Activated CD4-positive, alpha-beta T cell treated with anti-CD3 and anti-CD28 coated beads for 36 hours (primary cell): Measurements from ENCODE around the gene WNT9A. TPM values are rescaled to one million over a fixed set of nuclear protein-coding genes. Genes with fewer than 3 reads are reported as not detected.

Experiments
- ATAC-seq: fragments of 200-7000 bp; cut with Tn5 transposase; one replicate; pipeline ENCODE4 v1.10.0; 2021; ENCODE audit warnings: mild to moderate bottlenecking, moderate library complexity
- CTCF ChIA-PET: fragments of 350-600 bp; sonication (Branson Sonifier 250); formaldehyde crosslinking; loops from one replicate; lab custom pipeline; 2021; ENCODE audit warnings: antibody characterized with exemption; lab: Charles Lee
- POLR2A ChIA-PET: fragments of 350-600 bp; sonication (Branson Sonifier 250); formaldehyde crosslinking; loops from one replicate; lab custom pipeline; 2021; ENCODE audit warnings: antibody characterized with exemption, inconsistent platforms; lab: Charles Lee
- DNase-seq: peaks from one replicate; pipeline ENCODE4 v3.0.0-alpha.2; 2020
- H3K27ac Mint-ChIP-seq: one replicate; pipeline ENCODE4 v1.8.0; 2021; ENCODE audit warnings: mixed read lengths
- H3K27me3 Mint-ChIP-seq: one replicate; pipeline ENCODE4 v1.8.0; 2021; ENCODE audit warnings: mixed read lengths
- H3K36me3 Mint-ChIP-seq: one replicate; pipeline ENCODE4 v1.8.0; 2021; ENCODE audit warnings: low read depth, mixed read lengths
- H3K4me1 Mint-ChIP-seq: one replicate; pipeline ENCODE4 v1.8.0; 2021; ENCODE audit warnings: mixed read lengths
- H3K4me3 Mint-ChIP-seq: one replicate; pipeline ENCODE4 v1.8.0; 2021; ENCODE audit warnings: mild to moderate bottlenecking, moderate library complexity, mixed read lengths
- H3K9me3 Mint-ChIP-seq: one replicate; pipeline ENCODE4 v1.8.0; 2021; ENCODE audit warnings: low read depth, mixed read lengths
- intact Hi-C, 2 experiments: fragments of 100-400 bp; cut with DNase I in 1 of 2; cut with micrococcal nuclease in 1 of 2; formaldehyde crosslinking; loops; one replicate each; pipeline versions ENCODE4 v1.14.2 to v1.15.1; 2022 to 2024; cut with DNase I, micrococcal nuclease
- total RNA-seq, 2 experiments: library from RNA; stranded (reverse); gene quantifications; one replicate each; pipeline ENCODE4 v1.2.3, GENCODE V29; 2021

The WNT9A gene
- total RNA-seq, 2 experiments from 2014 or later: 0.04 TPM; not detected in 1

DNA sequence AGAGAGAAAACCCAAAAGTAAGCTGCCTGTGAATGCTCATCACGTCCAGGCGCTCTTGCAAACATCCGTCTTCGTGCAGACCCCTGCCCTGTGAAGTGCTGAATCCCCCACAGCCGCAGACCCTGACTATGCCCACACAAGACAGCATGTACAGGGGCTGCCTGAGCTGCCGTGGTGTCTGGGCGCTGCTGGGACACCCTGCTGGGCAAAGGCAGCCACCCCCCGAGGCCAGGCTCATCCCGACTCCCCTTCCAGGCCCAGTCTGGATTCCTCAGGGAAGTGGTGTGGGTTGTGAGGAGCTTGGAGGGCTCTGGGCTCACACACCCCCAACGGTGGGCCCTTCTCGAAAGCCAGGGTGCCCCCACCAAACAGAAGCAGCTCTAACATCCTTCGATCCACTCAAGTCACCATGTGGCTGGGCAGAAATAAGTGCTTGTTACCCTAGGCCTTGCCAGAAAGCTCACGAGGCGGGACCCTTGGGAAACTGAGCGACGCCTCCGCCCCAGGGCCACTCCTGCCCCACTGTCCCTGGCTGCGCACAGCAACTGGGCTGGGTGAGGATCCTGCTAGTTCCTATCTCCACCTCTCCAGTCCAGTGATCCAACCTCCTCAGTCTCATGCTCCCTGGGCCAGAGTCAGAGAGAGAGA lies 4.8 kb upstream of the WNT9A start:
- ChIA-PET POLR2A (no interaction called here), CTCF (interaction anchor here (0.6 to 1.3 kb wide), 5 partner anchors 16 to 480 kb away, joined by 3 to 6 read pairs (median 3); no protein-coding TSS in a partner anchor)
- no peak for DNase-seq
- H3K27me3 Mint-ChIP-seq: peaks cover 35% of the 10 kb centered on the region
- H3K27ac Mint-ChIP-seq: no peak overlapping the region
- no peaks in the 10 kb centered on the region for H3K9me3 Mint-ChIP-seq
- no peaks in the 10 kb centered on the region for H3K36me3 Mint-ChIP-seq
- no peak overlapping the region for H3K4me3 Mint-ChIP-seq
- peaks cover 5% of the 10 kb centered on the region for H3K4me1 Mint-ChIP-seq
- ATAC-seq: no peak
- intact Hi-C loops: no loop called here

DNA sequence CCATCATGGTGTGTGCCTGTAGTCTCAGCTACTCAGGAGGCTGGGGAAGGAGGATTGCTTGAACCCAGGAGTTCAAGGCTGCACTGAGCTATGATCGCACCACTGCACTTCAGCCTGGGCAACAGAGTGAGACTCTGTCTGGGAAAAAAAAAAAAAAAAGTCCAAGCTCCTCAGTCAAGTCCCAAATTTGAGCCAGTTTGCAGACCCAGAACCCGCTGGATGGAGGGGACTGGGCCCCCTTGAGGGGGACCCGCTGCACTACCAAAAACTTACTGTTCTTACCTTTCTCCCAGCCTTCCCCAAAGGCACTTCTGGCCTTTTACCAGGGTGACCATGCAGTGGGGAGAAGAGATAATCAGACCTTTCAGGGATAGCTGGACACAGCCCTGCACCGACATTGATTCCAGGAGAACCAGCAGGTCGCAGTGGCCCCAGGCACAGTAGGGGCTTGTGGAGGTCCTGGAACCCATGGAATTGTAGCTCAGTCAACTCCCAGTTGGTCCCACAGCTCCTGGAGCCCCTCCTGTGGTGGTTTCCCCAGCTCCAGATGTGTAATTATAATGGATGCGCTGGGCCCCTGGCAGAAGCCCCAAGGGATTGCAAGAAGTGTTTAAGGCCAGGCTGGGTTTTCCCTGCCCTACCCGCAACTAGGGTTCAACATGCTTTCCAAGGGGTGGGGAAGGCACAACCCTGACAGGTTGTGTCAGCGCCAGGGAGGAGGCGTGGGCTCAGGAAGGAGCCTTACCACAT lies 4.1 kb upstream of the WNT9A start:
- H3K27me3 Mint-ChIP-seq: peaks cover 35% of the 10 kb centered on the region
- H3K27ac Mint-ChIP-seq: no peak overlapping the region
- H3K36me3 Mint-ChIP-seq: no peaks in the 10 kb centered on the region
- POLR2A ChIA-PET: no interaction called here
- no peak for DNase-seq
- H3K9me3 Mint-ChIP-seq: no peaks in the 10 kb centered on the region
- H3K4me3 Mint-ChIP-seq: no peak overlapping the region
- CTCF ChIA-PET: interaction anchor here (0.6 to 1.6 kb wide), 6 partner anchors 15 to 479 kb away, joined by 3 to 4 read pairs (median 4); no protein-coding TSS in a partner anchor
- ATAC-seq: no peak
- intact Hi-C loops: no loop called here
- peaks cover 9% of the 10 kb centered on the region for H3K4me1 Mint-ChIP-seq

DNA sequence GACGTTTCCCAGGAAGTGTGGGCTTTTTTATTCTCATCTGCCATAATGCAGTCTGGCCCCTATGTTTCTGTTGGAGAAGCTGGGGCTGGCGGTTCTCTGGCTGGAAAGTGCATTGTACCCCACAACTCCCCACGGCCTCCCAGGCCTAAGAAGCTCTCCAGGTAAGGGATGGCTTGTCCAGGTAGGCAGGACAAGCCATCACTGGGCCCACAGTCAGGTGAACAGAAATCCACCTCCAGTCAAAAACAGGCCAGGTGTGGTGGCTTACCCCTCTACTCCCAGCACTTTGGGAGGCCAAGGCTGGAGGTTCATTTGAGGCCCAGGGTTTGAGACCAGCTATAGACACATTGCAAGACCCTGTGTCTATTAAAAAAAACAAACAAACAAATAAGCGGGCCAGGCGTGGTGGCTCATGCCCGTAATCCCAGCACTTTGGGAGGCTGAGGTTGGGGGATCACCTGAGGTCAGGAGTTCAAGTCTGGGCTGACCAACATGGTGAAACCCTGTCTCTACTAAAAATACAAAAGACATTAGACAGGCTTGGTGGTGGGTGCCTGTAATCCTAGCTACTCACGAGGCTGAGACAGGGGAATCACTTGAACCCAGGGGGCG lies 3.1 kb upstream of the WNT9A start:
- DNase-seq (no peak), ATAC-seq (no peak)
- no peaks in the 10 kb centered on the region for H3K36me3 Mint-ChIP-seq
- H3K27ac Mint-ChIP-seq: no peak overlapping the region
- H3K4me3 Mint-ChIP-seq: no peak overlapping the region
- H3K4me1 Mint-ChIP-seq: peaks cover 14% of the 10 kb centered on the region
- ChIA-PET CTCF (interaction anchor here (1.6 kb wide), 1 partner anchor 186 kb away, joined by 4 read pairs; no protein-coding TSS in a partner anchor), POLR2A (no interaction called here)
- H3K9me3 Mint-ChIP-seq: no peaks in the 10 kb centered on the region
- intact Hi-C loops: no loop called here
- peaks cover 34% of the 10 kb centered on the region for H3K27me3 Mint-ChIP-seq

DNA sequence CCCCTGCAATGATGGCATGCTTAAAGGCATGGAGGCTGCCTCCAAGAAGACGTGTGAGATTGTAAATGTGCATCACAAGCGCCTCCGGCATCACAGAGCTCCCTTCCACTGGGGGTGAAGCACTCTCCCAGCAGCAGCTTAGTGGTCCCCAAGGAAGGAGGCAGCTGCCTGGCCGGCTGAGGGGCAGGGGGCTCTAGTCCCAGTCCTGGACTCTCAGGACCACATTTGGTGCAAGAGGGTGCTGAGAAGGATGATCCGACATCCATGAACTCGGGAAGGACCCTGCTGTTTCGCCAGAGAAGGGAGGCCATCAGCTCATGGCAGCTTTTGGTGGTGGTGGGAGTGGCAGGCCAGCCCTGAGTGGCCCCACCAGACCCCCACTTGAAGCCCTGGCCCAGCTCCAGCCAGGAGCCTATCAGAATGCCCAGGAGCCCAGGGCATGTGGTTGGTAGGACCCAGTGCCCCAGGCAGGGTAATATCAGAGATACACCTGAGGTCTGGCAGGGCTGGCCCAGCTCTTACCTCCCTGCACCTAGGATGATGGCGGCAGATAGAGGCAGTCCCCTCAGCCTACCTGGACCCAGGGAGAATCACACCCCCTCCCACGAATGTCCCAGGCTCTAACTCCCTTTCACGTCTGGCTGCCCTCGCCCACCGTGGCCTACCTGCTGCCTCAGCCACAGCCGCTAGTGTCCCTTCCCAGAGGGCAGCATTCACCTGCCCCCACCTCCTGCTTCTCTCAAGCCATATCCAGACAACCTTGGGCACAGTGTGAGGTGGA lies 2.4 kb upstream of the WNT9A start:
- H3K9me3 Mint-ChIP-seq: no peaks in the 10 kb centered on the region
- intact Hi-C loops: no loop called here
- peaks cover 14% of the 10 kb centered on the region for H3K4me1 Mint-ChIP-seq

DNA sequence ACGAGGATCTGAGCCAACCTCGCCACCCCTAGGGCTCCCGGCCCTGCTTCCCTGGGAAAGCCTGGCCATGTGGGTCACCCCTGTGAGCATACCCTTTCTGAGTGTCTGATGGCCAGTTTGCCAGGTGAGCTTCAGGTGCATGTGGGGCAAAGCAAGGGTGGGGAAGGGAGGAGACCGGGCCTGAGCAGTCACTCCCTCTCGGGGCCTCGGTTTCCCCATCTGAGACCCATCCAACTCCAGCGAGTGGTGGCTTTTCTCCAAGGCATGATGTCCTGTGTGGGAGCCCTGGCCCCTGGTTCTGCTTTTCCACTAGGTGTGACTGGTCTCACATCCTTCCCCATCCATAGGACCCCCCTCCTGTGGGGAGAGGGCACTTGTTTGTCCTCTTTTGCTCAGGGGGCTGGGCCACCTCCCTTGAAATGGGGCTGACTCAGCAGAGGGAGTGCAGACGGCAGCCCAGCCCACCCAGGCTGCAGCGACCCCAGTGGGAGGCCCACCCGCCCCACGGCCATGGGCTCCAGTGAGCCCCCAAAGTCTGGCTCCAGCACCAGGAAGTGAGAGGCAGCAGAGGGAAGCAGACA lies 1.7 kb upstream of the WNT9A start:
- DNase-seq: no peak
- H3K27ac Mint-ChIP-seq: no peak overlapping the region
- H3K9me3 Mint-ChIP-seq: no peaks in the 10 kb centered on the region
- H3K36me3 Mint-ChIP-seq: no peaks in the 10 kb centered on the region
- intact Hi-C loops: no loop called here
- H3K4me3 Mint-ChIP-seq: no peak overlapping the region
- ATAC-seq: no peak
- ChIA-PET CTCF (no interaction called here), POLR2A (no interaction called here)
- peaks cover 24% of the 10 kb centered on the region for H3K27me3 Mint-ChIP-seq
- peaks cover 14% of the 10 kb centered on the region for H3K4me1 Mint-ChIP-seq

More for the DNA sequence above, 2.4 kb upstream of the WNT9A start:
- Mint-ChIP-seq H3K27me3 (peaks cover 29% of the 10 kb centered on the region), H3K4me3 (no peak overlapping the region), H3K27ac (no peak overlapping the region), H3K36me3 (no peaks in the 10 kb centered on the region)
- ATAC-seq (no peak), DNase-seq (no peak)
- ChIA-PET CTCF (interaction anchor here (1.6 kb wide), 1 partner anchor 185 kb away, joined by 4 read pairs; no protein-coding TSS in a partner anchor), POLR2A (no interaction called here)

DNA sequence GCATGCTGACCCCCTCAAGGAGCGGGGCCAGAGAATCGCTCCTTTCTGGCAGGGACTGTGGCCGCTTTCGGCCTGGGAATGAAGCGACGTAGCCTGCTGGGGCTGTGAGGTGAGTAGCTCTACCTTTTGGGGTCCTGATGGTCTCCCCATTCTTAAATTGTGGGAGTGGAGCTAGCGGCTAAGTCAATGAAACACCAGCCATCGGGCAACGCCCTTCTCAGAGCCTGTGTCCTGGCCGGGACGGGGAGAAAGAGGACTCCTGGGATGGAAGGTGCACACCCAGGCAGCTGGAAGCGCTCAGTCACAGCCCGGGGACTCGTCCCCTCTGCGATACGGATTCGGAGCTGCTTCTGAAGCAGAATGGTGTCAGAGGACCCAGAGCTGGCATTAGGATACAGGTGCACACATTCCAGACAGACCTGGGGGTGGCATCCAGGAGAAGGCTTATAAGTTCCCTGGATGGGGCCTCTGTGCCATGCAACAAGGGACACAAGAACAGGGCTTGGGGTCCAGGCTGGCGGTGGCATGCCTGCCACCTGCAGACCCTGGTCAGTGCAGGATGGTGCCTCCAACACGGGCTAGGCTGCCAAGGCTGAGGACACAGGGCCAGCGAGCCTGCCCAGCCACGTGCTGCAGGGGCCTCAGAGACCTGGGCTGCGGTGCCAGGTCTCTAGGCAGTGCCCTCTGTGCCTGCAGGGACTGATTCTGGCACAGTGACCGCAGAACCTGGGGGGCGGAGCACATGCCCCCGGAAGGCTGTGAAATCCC lies 945 bp upstream of the WNT9A start:
- Mint-ChIP-seq H3K27me3 (peaks cover 20% of the 10 kb centered on the region), H3K36me3 (no peaks in the 10 kb centered on the region), H3K4me1 (peaks cover 13% of the 10 kb centered on the region), H3K27ac (no peak overlapping the region), H3K9me3 (no peaks in the 10 kb centered on the region), H3K4me3 (peak overlapping the region; percentile 36)
- ChIA-PET POLR2A (no interaction called here), CTCF (interaction anchor here (0.5 to 1.6 kb wide), 4 partner anchors 27 to 500 kb away, joined by 3 to 5 read pairs (median 3); no protein-coding TSS in a partner anchor)
- DNase-seq (no peak), ATAC-seq (no peak)
- intact Hi-C loops: loop anchor here in 1 of 2 experiments (1.0 kb wide), 1 partner anchor 186 kb away; no protein-coding TSS in a partner anchor

DNA sequence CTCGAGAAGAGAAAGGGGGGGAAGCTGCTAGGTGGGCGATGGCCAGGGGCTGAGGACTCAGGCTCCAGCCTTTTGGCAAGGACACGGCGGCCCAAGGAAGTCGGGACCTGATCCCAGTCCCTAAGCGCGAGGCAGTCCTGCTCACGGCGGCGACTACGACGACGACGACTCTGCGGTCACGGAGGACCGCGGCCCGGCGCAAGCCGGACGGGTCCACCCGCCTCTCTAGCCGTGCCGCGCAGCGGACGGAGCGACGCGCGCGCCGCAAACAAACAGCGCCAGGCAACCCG lies 401 bp downstream of the WNT9A start:
- CTCF ChIA-PET: interaction anchor here (0.6 to 1.6 kb wide), 2 partner anchors 129 to 184 kb away, joined by 4 to 5 read pairs; no protein-coding TSS in a partner anchor
- Mint-ChIP-seq H3K4me1 (peaks cover 12% of the 10 kb centered on the region), H3K9me3 (no peaks in the 10 kb centered on the region), H3K4me3 (peak overlapping the region; percentile 57), H3K27me3 (peaks cover 17% of the 10 kb centered on the region), H3K27ac (no peak overlapping the region), H3K36me3 (no peaks in the 10 kb centered on the region)
- no peak for ATAC-seq
- intact Hi-C loops: loop anchor here in 1 of 2 experiments (2.0 kb wide), 2 partner anchors 405 to 467 kb away; no protein-coding TSS in a partner anchor
- DNase-seq: no peak
- POLR2A ChIA-PET: interaction anchor here (0.5 kb wide), 1 partner anchor 1443 kb away, joined by 3 read pairs; no protein-coding TSS in a partner anchor

DNA sequence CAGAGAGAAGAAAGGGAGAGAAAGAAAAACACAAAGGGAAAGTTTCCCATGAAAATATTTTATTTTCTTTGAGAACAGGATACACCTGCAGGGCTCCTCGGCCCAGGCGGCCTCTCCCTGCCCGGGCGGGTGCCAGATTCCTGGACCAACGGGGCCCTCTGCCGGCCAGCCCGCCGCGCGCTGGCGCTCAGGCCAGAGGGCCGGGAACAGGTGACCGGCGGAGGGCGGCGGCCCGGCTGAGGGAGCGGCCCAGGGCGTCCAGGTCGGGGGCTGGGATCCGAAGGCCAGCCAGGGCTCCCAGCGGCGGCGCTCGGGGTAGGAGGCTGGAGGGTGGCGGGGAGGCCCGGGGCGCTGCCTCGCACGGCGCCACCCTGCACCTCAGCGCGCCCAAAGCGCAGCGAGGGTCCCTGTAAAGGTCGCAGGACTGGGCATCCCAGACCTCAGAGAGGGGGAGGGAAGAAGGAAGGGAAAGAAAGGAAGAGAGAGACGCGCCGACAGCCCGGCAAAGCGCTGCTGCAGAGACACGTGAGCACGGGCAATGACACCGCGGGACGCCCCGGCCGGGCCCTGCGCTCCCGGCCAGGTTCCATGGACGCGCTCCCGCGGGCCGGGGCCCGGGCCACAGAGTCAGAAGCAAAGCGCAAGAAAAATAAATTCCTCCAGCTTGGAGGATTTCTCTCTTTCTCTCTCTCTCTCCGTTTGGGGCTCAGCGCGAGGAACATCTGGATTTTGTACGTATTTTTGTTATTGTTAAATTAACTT lies 927 bp downstream of the WNT9A start:
- Mint-ChIP-seq H3K4me3 (peak overlapping the region; percentile 57), H3K9me3 (no peaks in the 10 kb centered on the region), H3K4me1 (peaks cover 12% of the 10 kb centered on the region), H3K36me3 (no peaks in the 10 kb centered on the region), H3K27me3 (peaks cover 17% of the 10 kb centered on the region), H3K27ac (no peak overlapping the region)
- CTCF ChIA-PET: interaction anchor here (0.6 to 1.6 kb wide), 5 partner anchors 10 to 465 kb away, joined by 3 to 6 read pairs (median 5); no protein-coding TSS in a partner anchor
- peak; percentile 82 for ATAC-seq
- POLR2A ChIA-PET: no interaction called here
- intact Hi-C loops: loop anchor here in 1 of 2 experiments (1.0 to 2.0 kb wide), 3 partner anchors 185 to 466 kb away; no protein-coding TSS in a partner anchor
- peak; percentile 78 for DNase-seq

DNA sequence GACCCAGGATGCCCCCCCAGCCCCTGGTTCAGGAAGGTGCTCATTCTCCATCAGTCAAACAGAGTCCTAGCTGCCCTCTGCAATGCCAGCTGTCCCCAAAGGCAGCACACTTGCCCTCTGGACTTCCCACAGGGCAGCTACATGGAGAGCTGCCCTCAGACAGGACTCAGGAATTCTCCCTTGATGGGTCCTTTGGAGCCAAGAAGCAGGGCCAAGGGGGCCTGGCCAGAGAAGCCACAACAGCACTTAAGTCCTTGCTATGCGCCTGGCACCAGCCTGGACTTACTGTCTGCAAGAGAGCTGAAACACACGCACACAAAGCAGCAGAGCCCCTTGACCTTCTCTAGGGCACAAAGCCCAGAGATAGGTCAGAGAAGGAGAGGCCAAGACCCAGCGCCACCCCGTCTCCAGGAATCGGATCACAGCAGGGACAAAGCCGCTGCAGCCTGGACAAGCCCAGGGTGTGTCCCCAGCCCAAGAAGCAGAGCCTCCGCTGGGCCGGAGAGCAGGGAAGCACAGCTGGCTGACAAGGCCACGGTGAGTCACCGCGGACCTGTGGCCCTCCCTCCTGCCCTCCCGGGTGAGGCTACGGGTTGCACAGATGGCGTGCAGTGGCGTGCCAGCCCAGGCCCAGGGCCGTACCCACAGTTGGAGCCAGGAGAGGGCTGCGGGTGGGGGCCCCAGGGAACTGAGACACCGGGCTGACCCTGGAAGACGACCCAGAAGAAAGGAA lies 1.7 kb downstream of the WNT9A start:
- intact Hi-C loops: loop anchor here in 1 of 2 experiments (1.0 to 2.0 kb wide), 3 partner anchors 184 to 465 kb away; no protein-coding TSS in a partner anchor
- no peaks in the 10 kb centered on the region for H3K36me3 Mint-ChIP-seq

More for the DNA sequence above, 1.7 kb downstream of the WNT9A start:
- DNase-seq (no peak), ATAC-seq (peak; percentile 32)
- Mint-ChIP-seq H3K4me3 (no peak overlapping the region), H3K27ac (no peak overlapping the region), H3K4me1 (peaks cover 12% of the 10 kb centered on the region), H3K9me3 (no peaks in the 10 kb centered on the region), H3K27me3 (peaks cover 17% of the 10 kb centered on the region)
- ChIA-PET POLR2A (no interaction called here), CTCF (interaction anchor here (1.1 to 1.2 kb wide), 3 partner anchors 9 to 464 kb away, joined by 3 to 6 read pairs (median 5); no protein-coding TSS in a partner anchor)
